Panc1 (cell line): Measurements from ENCODE around the gene CPSF4.

Experiments used
- CTCF ChIP-seq: fragments of 450-650 bp; IDR thresholded peaks from 2 replicates; pipeline ENCODE4 v1.5.1; 2017; ENCODE audit warnings: mild to moderate bottlenecking
- POLR2AphosphoS5 ChIP-seq: IDR thresholded peaks from 2 replicates; pipeline ENCODE4 v1.6.1; 2012; ENCODE audit warnings: mild to moderate bottlenecking, low read depth, low read length, moderate library complexity
- REST ChIP-seq, 2 experiments: IDR thresholded peaks; 2 replicates each; pipeline ENCODE4 v1.6.1; 2011 to 2012; ENCODE audit warnings: low read depth in 2 of 2, control low read depth in 1 of 2, low read length in 1 of 2, mild to moderate bottlenecking in 1 of 2, moderate library complexity in 1 of 2; ENCODE audit not compliant: insufficient read depth in 1 of 2
- SIN3A ChIP-seq: IDR thresholded peaks from 2 replicates; pipeline ENCODE4 v1.6.1; 2012; ENCODE audit warnings: low read depth, mild to moderate bottlenecking, low read length, moderate library complexity, borderline replicate concordance; ENCODE audit not compliant: insufficient read depth
- TCF7L2 ChIP-seq: IDR thresholded peaks from 2 replicates; pipeline ENCODE4 v1.6.1; 2011; ENCODE audit warnings: mild to moderate bottlenecking, low read depth, low read length, inconsistent platforms

GRCh38 chr7:99451936-99452335, 13.2 kb downstream of the CPSF4 start:
- no peak for TF ChIP-seq CTCF
- TF ChIP-seq POLR2AphosphoS5: no peak
- TF ChIP-seq SIN3A: no peak
- no peak for TF ChIP-seq TCF7L2
- no peak for TF ChIP-seq REST (IDR thresholded peaks at IDR 0.05; ENCODE audit: insufficient read depth in 1 of 2, low read depth in 2 of 2, low read length in 1 of 2)
